Stimulated activated naive CD4-positive, alpha-beta T cell treated with Interleukin-2 at 50 U/mL for 16 hours (primary cell): ENCODE data around the gene CSPG5.
A peak's percentile ranks its signal among the peaks of the same experiment; 100 is the strongest.

ENCODE experiments used
- DNase-seq: peaks from one replicate; lab custom pipeline; 2025; lab: John Stamatoyannopoulos, UW

Gene CSPG5

GRCh38 chr3:47536967-47537366 is 41.7 kb downstream of the CSPG5 start:
- DNase-seq: no peak

- DNase-seq: no peak
Observed at GRCh38 chr3:47536221-47536891, 42.3 kb downstream of the CSPG5 start.

GRCh38 chr3:47533996-47534454 is 44.6 kb downstream of the CSPG5 start:
- no peak for DNase-seq

GRCh38 chr3:47533481-47533880 is 45.2 kb downstream of the CSPG5 start:
- no peak for DNase-seq

- no peak for DNase-seq
Observed at GRCh38 chr3:47527952-47528725, 50.5 kb downstream of the CSPG5 start.

- no peak for DNase-seq
Observed at GRCh38 chr3:47525617-47526016, 53.0 kb downstream of the CSPG5 start.

GRCh38 chr3:47523310-47524073 is 55.2 kb downstream of the CSPG5 start:
- DNase-seq: no peak

- peak; percentile 66 for DNase-seq
Observed at GRCh38 chr3:47522082-47522987, 56.3 kb downstream of the CSPG5 start.

- no peak for DNase-seq
Observed at GRCh38 chr3:47520756-47521155, 57.9 kb downstream of the CSPG5 start.

- DNase-seq: no peak
Observed at GRCh38 chr3:47517937-47518336, 60.7 kb downstream of the CSPG5 start.

- no peak for DNase-seq
Observed at GRCh38 chr3:47515864-47516319, 62.8 kb downstream of the CSPG5 start.

- no peak for DNase-seq
Observed at GRCh38 chr3:47515100-47515499, 63.6 kb downstream of the CSPG5 start.

GRCh38 chr3:47513125-47513929 is 65.3 kb downstream of the CSPG5 start, which contains the start of gene ELP6:
ELP6 (minus strand) TSS chr3:47513712; CDS start chr3:47513590, 122 bp downstream.
- peak; percentile 96 for DNase-seq

GRCh38 chr3:47512416-47513124 is 66.1 kb downstream of the CSPG5 start:
- DNase-seq: peak; percentile 29
